Activated T-helper 9 cell treated with anti-CD3 and anti-CD28 coated beads, Interleukin-2, amount 50 U/mL, for 16 hours (primary cell): Measurements from ENCODE around the gene DNAJC10.

Experiments used
- DNase-seq: peaks from one replicate; pipeline ENCODE4 v3.0.0-alpha.2; 2020; ENCODE audit warnings: low read depth

DNAJC10 gene

GRCh38 chr2:182798736-182799135, 82.7 kb downstream of the DNAJC10 start:
- no peak for DNase-seq

- DNase-seq = no peak
These were observed 88.1 kb downstream of the DNAJC10 start for GRCh38 chr2:182804128-182804527.

GRCh38 chr2:182807319-182807718, 91.3 kb downstream of the DNAJC10 start:
- no peak for DNase-seq

GRCh38 chr2:182810087-182810486, 94.0 kb downstream of the DNAJC10 start:
- DNase-seq = no peak

GRCh38 chr2:182814380-182814779, 98.3 kb downstream of the DNAJC10 start:
- DNase-seq = no peak

GRCh38 chr2:182814804-182815203, 98.7 kb downstream of the DNAJC10 start:
- DNase-seq = no peak

- DNase-seq = no peak
These were observed 100.8 kb downstream of the DNAJC10 start for GRCh38 chr2:182816866-182817265.

GRCh38 chr2:182817558-182817957, 101.5 kb downstream of the DNAJC10 start:
- no peak for DNase-seq

- no peak for DNase-seq
These were observed 102.4 kb downstream of the DNAJC10 start for GRCh38 chr2:182818501-182818900.

- DNase-seq = no peak
These were observed 102.9 kb downstream of the DNAJC10 start for GRCh38 chr2:182818925-182819324.

GRCh38 chr2:182819412-182819811, 103.4 kb downstream of the DNAJC10 start:
- no peak for DNase-seq

GRCh38 chr2:182821182-182821581, 105.1 kb downstream of the DNAJC10 start:
- no peak for DNase-seq

GRCh38 chr2:182822733-182823132, 106.7 kb downstream of the DNAJC10 start:
- DNase-seq = no peak

- no peak for DNase-seq
These were observed 108.2 kb downstream of the DNAJC10 start for GRCh38 chr2:182824056-182824766.

- no peak for DNase-seq
These were observed 108.7 kb downstream of the DNAJC10 start for GRCh38 chr2:182824767-182825158.

- no peak for DNase-seq
These were observed 110.0 kb downstream of the DNAJC10 start for GRCh38 chr2:182826064-182826463.

- DNase-seq = no peak
These were observed 110.4 kb downstream of the DNAJC10 start for GRCh38 chr2:182826496-182826895.

- no peak for DNase-seq
These were observed 111.3 kb downstream of the DNAJC10 start for GRCh38 chr2:182827182-182827879.

GRCh38 chr2:182831101-182831500, 115.0 kb downstream of the DNAJC10 start:
- no peak for DNase-seq

- DNase-seq = no peak
These were observed 115.9 kb downstream of the DNAJC10 start for GRCh38 chr2:182831921-182832320.

GRCh38 chr2:182833084-182833854, 117.2 kb downstream of the DNAJC10 start:
- no peak for DNase-seq

- DNase-seq = no peak
These were observed 118.2 kb downstream of the DNAJC10 start for GRCh38 chr2:182834293-182834692.

GRCh38 chr2:182836451-182836850, 120.4 kb downstream of the DNAJC10 start:
- DNase-seq = no peak
